Liver (tissue), 9 donors: ENCODE results near the gene NAT14. TPM values are rescaled to one million over a fixed set of nuclear protein-coding genes. Genes with fewer than 3 reads are reported as not detected.

Experiments
- DNase-seq: peaks from one replicate; pipeline ENCODE4 v3.0.0-alpha.2; 2017; ENCODE audit warnings: low spot score
- H3K27ac ChIP-seq, 2 donors: one replicate each; pipeline ENCODE4 v1.7.0; 2013; ENCODE audit warnings: inconsistent platforms in 2 of 2, low read length in 2 of 2, control low read depth in 1 of 2, low read depth in 1 of 2, mild to moderate bottlenecking in 1 of 2
- H3K27me3 ChIP-seq, 4 donors: one replicate each; pipeline versions ENCODE4 v1.6.1 to v1.7.0; 2013; ENCODE audit warnings: low read length in 3 of 4, inconsistent platforms in 1 of 4, mild to moderate bottlenecking in 1 of 4, moderate library complexity in 1 of 4; ENCODE audit not compliant: control insufficient read depth in 4 of 4, insufficient read depth in 4 of 4
- H3K36me3 ChIP-seq, 4 donors: one replicate each; pipeline versions ENCODE4 v1.6.1 to v1.7.0; 2013; ENCODE audit warnings: low read length in 3 of 4, mild to moderate bottlenecking in 3 of 4, low read depth in 1 of 4, moderate library complexity in 1 of 4; ENCODE audit not compliant: control insufficient read depth in 4 of 4, insufficient read depth in 3 of 4
- H3K4me1 ChIP-seq, 4 donors: one replicate each; pipeline versions ENCODE4 v1.6.1 to v1.7.0; 2013; ENCODE audit warnings: low read length in 3 of 4, mild to moderate bottlenecking in 3 of 4, moderate library complexity in 1 of 4; ENCODE audit not compliant: control insufficient read depth in 4 of 4, insufficient read depth in 4 of 4
- H3K4me3 ChIP-seq, 3 donors: one replicate each; pipeline versions ENCODE4 v1.6.1 to v1.7.0; 2013; ENCODE audit warnings: low read length in 3 of 3, control low read depth in 1 of 3, low read depth in 1 of 3, mild to moderate bottlenecking in 1 of 3
- H3K9ac ChIP-seq, 2 donors: one replicate each; pipeline ENCODE4 v1.7.0; 2013; ENCODE audit warnings: low read length in 2 of 2, mild to moderate bottlenecking in 2 of 2, moderate library complexity in 2 of 2, control low read depth in 1 of 2, low read depth in 1 of 2
- H3K9me3 ChIP-seq, 4 donors: one replicate each; pipeline versions ENCODE4 v1.6.1 to v1.7.0; 2013; ENCODE audit warnings: low read length in 3 of 4; ENCODE audit not compliant: control insufficient read depth in 4 of 4
- EGR1 ChIP-seq, 2 donors: IDR thresholded peaks; 2 replicates each; pipeline ENCODE4 v1.6.1; 2016 to 2018; ENCODE audit warnings: antibody characterized with exemption in 2 of 2, low read depth in 2 of 2
- FOXA1 ChIP-seq: IDR thresholded peaks from 2 replicates; pipeline ENCODE4 v1.6.1; 2016; ENCODE audit warnings: antibody characterized with exemption
- FOXA2 ChIP-seq: IDR thresholded peaks from 2 replicates; pipeline ENCODE4 v1.6.1; 2016; ENCODE audit warnings: antibody characterized with exemption
- GABPA ChIP-seq, 2 donors: IDR thresholded peaks in 1 of 2; conservative IDR thresholded peaks in 1 of 2; 2 replicates each; pipeline ENCODE4 v1.6.1; 2016; ENCODE audit warnings: antibody characterized with exemption in 2 of 2, mild to moderate bottlenecking in 1 of 2, moderate library complexity in 1 of 2
- HNF4A ChIP-seq, 2 donors: conservative IDR thresholded peaks; 2 replicates each; pipeline ENCODE4 v1.6.1; 2016; ENCODE audit warnings: antibody characterized with exemption in 2 of 2, mild to moderate bottlenecking in 2 of 2
- HNF4G ChIP-seq: IDR thresholded peaks from 2 replicates; pipeline ENCODE4 v1.6.1; 2016; ENCODE audit warnings: antibody characterized with exemption
- JUND ChIP-seq, 2 donors: IDR thresholded peaks; 2 replicates each; pipeline ENCODE4 v1.6.1; 2016; ENCODE audit warnings: antibody characterized with exemption in 2 of 2
- NR2F2 ChIP-seq: IDR thresholded peaks from 2 replicates; pipeline ENCODE4 v1.6.1; 2016; ENCODE audit warnings: antibody characterized with exemption
- RAD21 ChIP-seq, 2 donors: IDR thresholded peaks; 2 replicates each; pipeline ENCODE4 v1.6.1; 2016; ENCODE audit warnings: antibody characterized with exemption in 2 of 2, mild to moderate bottlenecking in 2 of 2
- RXRA ChIP-seq, 2 donors: IDR thresholded peaks; 2 replicates each; pipeline ENCODE4 v1.6.1; 2017 to 2018; ENCODE audit warnings: antibody characterized with exemption in 2 of 2, mild to moderate bottlenecking in 1 of 2
- SP1 ChIP-seq: IDR thresholded peaks from 2 replicates; pipeline ENCODE4 v1.6.1; 2018; ENCODE audit warnings: antibody characterized with exemption, mild to moderate bottlenecking
- TAF1 ChIP-seq: conservative IDR thresholded peaks from 2 replicates; pipeline ENCODE4 v1.6.1; 2016; ENCODE audit warnings: antibody characterized with exemption, mild to moderate bottlenecking
- YY1 ChIP-seq: IDR thresholded peaks from 2 replicates; pipeline ENCODE4 v1.6.1; 2016; ENCODE audit warnings: antibody characterized with exemption, mild to moderate bottlenecking
- WGBS: extraction: QIAGEN DNeasy Blood & Tissue Kit; methylation state at CpG from one replicate; pipeline ENCODE4 v1.1.7; 2013; 5-methylcytosine and 5-hydroxymethylcytosine counted together
- polyA plus RNA-seq, 2 donors: library from polyadenylated mRNA; stranded (reverse) in 1 of 2; unstranded in 1 of 2; fragments of 200-250 nt in 1 of 2; fragments of >200 nt in 1 of 2; fragmentation: Nextera tagmentation in 1 of 2; extraction: Ambion mirVana in 1 of 2; gene quantifications; one replicate each; pipeline versions ENCODE4 v1.2.1 to v1.2.3, GENCODE V29; 2013 to 2015
- total RNA-seq, 2 donors: library from RNA; depleted of rRNA; stranded (reverse); fragments of >200 nt; gene quantifications; one replicate each; pipeline ENCODE4 v1.2.3, GENCODE V29; 2014
- TF ChIP-seq, protein P1 (sequence below): IDR thresholded peaks from 2 replicates; pipeline ENCODE4 v1.6.1; 2016; ENCODE audit warnings: antibody characterized with exemption
- TF ChIP-seq, protein P2 (sequence below): IDR thresholded peaks from 2 replicates; pipeline ENCODE4 v1.6.1; 2016; ENCODE audit warnings: antibody characterized with exemption, mild to moderate bottlenecking
- TF ChIP-seq, protein P3 (sequence below): IDR thresholded peaks from 2 replicates; pipeline ENCODE4 v1.6.1; 2016; ENCODE audit warnings: antibody characterized with exemption
- TF ChIP-seq, protein P4 (sequence below): IDR thresholded peaks from 2 replicates; pipeline ENCODE4 v1.6.1; 2016; ENCODE audit warnings: antibody characterized with exemption
- TF ChIP-seq, protein P5 (sequence below): fragments of 150-350 bp; IDR thresholded peaks from 2 replicates; pipeline ENCODE4 v1.5.1; 2017; ENCODE audit warnings: improper control_type of control experiment, low read depth, low read length; ENCODE audit not compliant: missing input control
- donor health status: healthy.
- donor health status: healthy.
- donor health status: healthy.
- donor health status: healthy.
- donor health status: healthy.

NAT14 gene
- total and polyA plus RNA-seq, 4 donors, result 1.4 to 3.7 (median 3.0) TPM

DNA sequence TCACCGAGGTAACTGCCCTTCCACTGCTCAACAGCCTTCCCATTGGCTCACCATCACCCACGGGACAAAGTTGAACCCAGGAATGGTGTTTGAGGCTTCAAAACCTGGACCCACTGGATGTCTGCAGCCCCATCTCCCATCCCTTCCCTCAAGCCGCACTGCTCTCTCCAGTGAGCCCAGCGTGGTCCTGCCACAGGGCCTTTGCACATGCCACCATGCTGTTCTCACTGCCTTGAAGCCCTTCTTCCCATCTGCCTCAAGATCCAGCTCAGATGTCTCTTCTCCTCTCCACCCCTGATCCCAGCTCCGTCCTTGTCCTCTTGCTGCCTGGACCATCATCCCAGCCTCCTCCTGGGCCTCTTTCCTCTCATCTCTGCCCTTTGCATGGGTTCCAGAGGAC is 45.9 kb upstream of the NAT14 start:
- H3K4me3 ChIP-seq, result no peak overlapping the region
- H3K27ac ChIP-seq, result no peak overlapping the region
- peaks cover 6 to 19% (median 11%) of the 10 kb centered on the region in 4 donors for H3K27me3 ChIP-seq
- H3K9me3 ChIP-seq, result peaks cover 0 to 2% (median 1%) of the 10 kb centered on the region in 4 donors
- no peak overlapping the region for H3K9ac ChIP-seq
- H3K4me1 ChIP-seq, result peaks cover 0 to 3% (median 1%) of the 10 kb centered on the region in 4 donors
- 66% methylated on average over 5 of the region's 5 CpGs for WGBS
- H3K36me3 ChIP-seq, result no peaks in the 10 kb centered on the region
- TF ChIP-seq, protein P1, sequence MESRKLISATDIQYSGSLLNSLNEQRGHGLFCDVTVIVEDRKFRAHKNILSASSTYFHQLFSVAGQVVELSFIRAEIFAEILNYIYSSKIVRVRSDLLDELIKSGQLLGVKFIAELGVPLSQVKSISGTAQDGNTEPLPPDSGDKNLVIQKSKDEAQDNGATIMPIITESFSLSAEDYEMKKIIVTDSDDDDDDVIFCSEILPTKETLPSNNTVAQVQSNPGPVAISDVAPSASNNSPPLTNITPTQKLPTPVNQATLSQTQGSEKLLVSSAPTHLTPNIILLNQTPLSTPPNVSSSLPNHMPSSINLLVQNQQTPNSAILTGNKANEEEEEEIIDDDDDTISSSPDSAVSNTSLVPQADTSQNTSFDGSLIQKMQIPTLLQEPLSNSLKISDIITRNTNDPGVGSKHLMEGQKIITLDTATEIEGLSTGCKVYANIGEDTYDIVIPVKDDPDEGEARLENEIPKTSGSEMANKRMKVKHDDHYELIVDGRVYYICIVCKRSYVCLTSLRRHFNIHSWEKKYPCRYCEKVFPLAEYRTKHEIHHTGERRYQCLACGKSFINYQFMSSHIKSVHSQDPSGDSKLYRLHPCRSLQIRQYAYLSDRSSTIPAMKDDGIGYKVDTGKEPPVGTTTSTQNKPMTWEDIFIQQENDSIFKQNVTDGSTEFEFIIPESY, result no peak
- TF ChIP-seq, protein P2, sequence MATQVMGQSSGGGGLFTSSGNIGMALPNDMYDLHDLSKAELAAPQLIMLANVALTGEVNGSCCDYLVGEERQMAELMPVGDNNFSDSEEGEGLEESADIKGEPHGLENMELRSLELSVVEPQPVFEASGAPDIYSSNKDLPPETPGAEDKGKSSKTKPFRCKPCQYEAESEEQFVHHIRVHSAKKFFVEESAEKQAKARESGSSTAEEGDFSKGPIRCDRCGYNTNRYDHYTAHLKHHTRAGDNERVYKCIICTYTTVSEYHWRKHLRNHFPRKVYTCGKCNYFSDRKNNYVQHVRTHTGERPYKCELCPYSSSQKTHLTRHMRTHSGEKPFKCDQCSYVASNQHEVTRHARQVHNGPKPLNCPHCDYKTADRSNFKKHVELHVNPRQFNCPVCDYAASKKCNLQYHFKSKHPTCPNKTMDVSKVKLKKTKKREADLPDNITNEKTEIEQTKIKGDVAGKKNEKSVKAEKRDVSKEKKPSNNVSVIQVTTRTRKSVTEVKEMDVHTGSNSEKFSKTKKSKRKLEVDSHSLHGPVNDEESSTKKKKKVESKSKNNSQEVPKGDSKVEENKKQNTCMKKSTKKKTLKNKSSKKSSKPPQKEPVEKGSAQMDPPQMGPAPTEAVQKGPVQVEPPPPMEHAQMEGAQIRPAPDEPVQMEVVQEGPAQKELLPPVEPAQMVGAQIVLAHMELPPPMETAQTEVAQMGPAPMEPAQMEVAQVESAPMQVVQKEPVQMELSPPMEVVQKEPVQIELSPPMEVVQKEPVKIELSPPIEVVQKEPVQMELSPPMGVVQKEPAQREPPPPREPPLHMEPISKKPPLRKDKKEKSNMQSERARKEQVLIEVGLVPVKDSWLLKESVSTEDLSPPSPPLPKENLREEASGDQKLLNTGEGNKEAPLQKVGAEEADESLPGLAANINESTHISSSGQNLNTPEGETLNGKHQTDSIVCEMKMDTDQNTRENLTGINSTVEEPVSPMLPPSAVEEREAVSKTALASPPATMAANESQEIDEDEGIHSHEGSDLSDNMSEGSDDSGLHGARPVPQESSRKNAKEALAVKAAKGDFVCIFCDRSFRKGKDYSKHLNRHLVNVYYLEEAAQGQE, result no peak
- TF ChIP-seq, protein P3, sequence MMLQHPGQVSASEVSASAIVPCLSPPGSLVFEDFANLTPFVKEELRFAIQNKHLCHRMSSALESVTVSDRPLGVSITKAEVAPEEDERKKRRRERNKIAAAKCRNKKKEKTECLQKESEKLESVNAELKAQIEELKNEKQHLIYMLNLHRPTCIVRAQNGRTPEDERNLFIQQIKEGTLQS, result no peak
- TF ChIP-seq RXRA (IDR thresholded peaks at IDR 0.05) (no peak), FOXA2 (no peak), TAF1 (no peak), NR2F2 (no peak), FOXA1 (no peak), GABPA (IDR thresholded peaks at IDR 0.05 in 1 of 2, conservative IDR thresholded peaks at IDR 0.05 in 1 of 2) (no peak), YY1 (no peak), HNF4G (no peak), JUND (IDR thresholded peaks at IDR 0.05) (no peak), EGR1 (IDR thresholded peaks at IDR 0.05; ENCODE audit: low read depth in 2 of 2) (no peak), HNF4A (conservative IDR thresholded peaks at IDR 0.05) (no peak), SP1 (no peak), RAD21 (IDR thresholded peaks at IDR 0.05) (no peak)
- TF ChIP-seq, protein P4, sequence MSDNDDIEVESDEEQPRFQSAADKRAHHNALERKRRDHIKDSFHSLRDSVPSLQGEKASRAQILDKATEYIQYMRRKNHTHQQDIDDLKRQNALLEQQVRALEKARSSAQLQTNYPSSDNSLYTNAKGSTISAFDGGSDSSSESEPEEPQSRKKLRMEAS, result no peak
- TF ChIP-seq, protein P5, sequence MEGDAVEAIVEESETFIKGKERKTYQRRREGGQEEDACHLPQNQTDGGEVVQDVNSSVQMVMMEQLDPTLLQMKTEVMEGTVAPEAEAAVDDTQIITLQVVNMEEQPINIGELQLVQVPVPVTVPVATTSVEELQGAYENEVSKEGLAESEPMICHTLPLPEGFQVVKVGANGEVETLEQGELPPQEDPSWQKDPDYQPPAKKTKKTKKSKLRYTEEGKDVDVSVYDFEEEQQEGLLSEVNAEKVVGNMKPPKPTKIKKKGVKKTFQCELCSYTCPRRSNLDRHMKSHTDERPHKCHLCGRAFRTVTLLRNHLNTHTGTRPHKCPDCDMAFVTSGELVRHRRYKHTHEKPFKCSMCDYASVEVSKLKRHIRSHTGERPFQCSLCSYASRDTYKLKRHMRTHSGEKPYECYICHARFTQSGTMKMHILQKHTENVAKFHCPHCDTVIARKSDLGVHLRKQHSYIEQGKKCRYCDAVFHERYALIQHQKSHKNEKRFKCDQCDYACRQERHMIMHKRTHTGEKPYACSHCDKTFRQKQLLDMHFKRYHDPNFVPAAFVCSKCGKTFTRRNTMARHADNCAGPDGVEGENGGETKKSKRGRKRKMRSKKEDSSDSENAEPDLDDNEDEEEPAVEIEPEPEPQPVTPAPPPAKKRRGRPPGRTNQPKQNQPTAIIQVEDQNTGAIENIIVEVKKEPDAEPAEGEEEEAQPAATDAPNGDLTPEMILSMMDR, result no peak
- DNase-seq, result peak; percentile 29
